DMS53 treated with DMSO at 0.1 percent for 48 hours (cell line): ENCODE results near the gene UACA.
"Not testable (repeated sequence)": the region's sequence is repeated elsewhere in the genome, so short reads cannot be mapped to it uniquely, and the experiment has no call there.

Experiments
- DNase-seq: peaks from one replicate; lab custom pipeline; 2025; ENCODE audit not compliant: unreplicated experiment; lab: John Stamatoyannopoulos, UW

UACA gene

DNA sequence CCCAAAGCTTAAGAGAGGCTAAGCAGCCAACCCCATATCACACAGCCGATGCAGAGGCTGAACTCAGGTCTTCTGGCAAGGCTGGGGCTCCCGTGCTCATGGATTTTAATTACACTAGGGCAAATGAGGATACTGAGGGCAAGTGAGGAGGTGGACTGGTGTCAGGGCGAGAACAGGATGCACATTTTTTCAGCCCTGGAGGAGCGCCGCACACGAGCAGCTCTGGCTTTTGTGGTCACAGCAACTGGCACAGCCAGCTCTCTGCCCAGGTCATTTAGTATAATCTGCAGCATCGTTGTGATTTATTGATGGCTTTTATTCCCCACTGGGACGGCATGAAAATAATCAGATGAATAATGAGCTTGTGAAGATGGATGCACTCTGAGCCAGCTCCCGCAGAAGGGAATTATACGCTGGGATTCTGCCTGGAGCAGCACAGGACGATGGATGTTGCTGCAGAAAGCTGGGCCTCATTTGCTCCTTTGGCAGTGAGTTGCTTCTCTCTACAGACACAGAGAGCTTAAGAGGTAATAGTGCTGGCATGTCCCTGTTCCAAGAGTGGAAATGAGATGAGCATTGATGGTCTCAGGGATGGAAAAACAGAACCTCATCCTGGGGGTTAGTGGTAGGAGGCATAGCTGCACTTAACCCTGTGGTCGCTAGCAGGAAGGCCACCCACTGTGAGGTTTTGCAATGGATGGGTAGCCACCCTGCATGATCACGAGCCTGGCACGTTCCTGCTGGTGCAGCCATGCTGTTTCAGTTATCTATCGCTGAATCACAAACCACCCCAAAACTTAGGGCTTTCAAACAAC is 135.4 kb downstream of the UACA start:
- no peak for DNase-seq

DNA sequence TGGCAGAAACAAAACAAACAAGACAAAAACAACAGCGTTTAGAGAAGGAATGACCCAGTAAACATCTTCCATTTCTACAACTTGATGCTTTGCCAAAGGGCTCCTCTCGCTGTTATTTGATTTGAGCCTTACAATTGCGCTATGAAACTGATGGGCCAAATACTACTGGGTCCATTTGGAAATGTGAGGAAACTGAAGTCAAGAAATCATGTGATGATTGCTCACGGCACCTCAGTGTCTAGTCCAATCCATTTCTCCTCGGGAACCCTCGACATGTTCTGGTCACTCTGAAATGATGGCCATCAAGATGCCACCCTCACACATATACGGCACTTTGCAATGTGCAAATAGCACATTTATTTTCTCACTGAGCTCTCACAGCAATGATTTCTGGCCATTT is 136.0 kb downstream of the UACA start:
- DNase-seq: no peak

DNA sequence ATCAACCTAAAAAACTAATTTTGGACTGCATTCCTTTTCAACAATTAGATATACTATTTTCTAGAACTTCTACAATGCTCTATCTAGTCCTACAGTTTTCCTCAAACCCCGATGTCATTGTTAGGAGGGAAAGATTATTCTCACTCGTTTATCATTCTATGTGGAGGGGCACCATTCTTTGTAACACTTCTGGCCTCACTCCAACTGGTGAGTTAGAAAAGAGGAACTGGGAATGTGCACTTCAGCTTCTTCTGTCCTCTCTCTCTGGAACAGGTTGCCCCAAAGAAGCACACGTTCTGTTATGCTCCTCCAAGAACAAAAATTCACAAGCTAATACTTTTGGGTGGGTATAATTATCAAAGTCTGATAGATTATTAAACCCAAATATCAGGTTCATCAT is 137.9 kb downstream of the UACA start:
- DNase-seq: no peak

DNA sequence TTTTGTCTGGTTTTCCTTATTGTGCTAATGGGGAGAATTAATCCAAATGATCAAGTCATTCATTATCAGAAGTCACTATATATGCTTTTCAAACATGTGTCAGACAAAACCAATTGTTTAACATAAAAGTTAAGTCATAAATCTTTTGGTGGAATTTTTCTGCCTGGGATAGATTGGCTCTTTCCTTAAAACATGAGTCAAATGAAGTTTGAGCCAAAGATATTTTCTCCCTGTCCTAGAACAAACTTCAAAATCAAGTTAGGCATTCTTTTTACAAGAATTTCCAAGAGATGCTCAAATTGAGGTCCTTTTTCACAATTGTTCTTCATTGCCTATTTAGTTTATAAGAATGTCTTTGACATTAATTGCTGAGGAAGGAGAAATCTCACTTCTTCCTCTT is 138.3 kb downstream of the UACA start:
- no peak for DNase-seq

DNA sequence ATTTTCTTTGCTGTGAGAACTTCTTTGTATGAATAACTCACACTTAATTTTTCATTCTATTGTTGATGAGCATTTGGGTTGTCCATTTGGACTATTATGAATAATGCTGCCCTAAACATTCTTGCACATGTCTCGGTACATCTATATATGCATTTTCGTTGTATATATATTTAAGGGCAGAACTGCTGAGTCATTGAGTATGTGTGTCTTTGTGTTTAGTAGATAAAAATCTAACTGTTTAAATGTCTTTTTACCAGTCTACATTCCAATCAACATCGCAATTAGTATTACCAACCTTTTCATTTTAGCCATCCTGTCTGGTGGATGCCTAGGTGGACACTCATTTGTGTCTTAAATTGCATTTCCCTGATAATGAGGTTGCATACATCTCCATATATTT is 144.4 kb downstream of the UACA start:
- DNase-seq: no peak

DNA sequence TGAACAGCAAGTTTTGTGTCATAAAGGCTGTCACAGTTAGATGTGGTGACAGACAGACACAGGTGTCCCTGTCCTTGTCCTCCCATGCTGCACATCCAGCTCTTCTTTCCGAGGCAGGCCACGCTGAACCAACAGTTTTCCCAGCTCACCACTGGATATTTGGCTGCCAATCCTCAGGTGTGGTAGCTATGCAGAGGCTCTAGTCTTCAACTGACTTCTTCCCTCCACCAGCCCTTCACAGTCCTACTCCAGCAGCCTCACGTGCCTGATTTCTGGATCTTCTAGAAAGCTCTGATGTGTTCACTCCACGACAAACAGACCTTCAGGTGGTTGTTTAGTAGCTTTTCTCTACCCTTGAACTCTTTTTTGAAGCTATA is 145.5 kb downstream of the UACA start:
- no peak for DNase-seq

DNA sequence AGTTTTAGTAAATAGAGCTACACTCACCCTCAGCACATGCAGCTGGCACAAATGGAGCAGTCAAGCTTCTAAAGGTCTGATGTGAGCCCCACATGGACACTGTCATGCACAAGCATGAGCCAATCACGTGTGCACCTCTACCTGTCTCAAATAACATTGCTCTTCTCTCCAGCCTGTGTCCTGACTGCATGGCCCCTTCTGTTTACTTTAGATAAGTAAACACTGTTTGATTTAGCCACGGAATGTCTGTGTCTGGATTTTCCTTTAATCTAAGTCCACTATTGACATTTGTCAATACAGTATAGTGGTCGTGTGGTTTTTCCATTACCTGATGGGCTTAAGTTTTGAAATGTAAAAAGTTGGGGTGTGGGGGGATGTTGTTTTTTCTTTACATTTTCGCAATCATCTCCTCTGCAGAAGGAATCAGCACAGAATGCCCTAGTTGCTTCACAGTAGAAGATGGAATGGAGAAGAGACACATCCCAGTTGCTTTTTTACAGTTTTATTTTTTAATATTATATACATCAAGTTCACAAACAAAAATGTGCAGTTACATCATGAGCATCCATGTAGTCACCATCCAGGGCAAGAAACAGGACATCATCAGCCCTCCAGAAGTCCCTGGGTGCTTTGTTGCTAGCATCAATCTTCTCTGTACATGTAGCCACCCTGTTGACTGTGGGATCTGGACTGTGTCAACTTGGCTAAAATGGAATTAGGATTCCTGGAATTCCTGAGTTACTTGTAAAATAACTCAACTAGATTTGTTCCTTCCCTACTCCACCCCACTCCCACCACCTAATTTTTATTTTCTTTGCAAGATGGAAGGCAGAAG is 146.1 kb downstream of the UACA start:
- DNase-seq: peak; percentile 75

DNA sequence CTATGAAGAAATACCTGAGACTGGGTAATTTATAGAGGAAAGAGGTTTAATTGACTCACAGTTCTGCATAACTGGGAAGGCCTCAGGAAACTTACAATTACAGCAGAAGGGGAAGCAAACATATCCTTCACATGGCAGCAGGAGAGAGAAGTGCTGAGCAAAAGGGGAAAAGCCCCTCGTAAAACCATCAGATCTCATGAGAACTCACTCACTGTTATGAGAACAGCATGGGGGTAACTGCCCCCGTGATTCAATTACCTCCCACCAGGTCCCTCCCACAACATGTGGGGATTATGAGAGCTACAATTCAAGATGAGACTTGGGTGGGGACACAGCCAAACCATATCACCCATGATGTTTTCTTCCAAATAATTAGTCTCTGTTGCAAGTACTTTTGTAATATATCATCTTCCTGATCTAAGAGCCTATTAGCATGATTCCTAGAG is 147.0 kb downstream of the UACA start:
- DNase-seq: not testable (repeated sequence)

DNA sequence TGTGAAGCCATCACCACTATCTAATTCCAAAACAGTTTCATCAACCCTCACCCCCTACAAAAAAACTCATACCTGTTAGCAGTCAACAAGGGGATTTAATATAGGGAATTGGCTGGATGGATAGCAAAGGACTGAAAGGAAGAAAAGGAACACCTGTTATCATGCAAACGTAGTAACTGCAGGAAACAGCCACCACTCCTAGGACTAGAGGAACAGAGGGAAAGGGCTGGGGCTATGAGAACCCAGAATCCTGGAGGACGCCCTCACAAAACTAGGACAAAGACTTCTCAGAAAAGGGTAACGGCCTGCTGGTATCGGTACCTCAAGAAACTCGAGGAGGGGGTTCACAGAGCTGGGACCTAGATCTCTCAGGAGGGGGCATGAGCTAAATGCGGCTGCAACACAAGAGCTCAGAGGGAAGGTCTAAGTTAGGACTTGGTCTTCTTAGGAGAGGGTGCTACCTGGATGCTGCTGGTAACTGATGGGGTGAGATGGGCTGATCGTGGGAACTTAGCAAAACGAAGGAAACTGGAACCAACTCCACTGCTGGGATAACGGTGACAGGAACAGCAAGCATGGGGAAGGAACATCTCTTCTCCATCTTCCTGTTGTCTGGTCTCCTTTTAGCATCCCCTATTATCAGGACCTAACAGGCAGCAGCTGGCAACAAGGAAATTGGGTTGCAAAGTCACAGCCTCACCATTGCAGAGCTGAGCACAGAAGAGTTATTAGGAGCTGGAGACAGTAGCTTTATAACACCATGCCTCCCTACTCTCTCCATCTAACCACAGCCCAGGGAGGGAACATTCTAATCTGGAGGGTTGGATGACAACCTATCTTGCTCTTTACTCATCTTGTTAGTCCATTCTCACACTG is 147.7 kb downstream of the UACA start:
- no peak for DNase-seq

DNA sequence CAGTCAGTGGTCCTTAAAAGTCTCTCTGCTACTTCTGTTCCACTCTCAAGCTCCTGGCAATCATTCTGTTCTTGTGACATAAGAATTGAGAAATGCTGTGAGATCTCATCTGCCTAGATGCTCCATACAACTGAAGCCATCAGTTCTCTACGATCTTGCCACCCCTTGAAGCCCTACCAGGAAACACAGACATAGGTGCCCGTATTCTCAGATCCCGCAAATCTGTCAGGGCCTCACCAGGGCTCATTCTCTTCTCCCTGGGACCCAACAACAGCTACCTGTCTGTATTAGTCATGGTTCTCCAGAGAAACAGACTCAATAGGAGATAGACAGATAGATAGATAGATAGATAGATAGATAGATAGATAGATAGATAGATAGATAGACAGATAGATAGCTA is 149.1 kb downstream of the UACA start:
- DNase-seq: no peak

DNA sequence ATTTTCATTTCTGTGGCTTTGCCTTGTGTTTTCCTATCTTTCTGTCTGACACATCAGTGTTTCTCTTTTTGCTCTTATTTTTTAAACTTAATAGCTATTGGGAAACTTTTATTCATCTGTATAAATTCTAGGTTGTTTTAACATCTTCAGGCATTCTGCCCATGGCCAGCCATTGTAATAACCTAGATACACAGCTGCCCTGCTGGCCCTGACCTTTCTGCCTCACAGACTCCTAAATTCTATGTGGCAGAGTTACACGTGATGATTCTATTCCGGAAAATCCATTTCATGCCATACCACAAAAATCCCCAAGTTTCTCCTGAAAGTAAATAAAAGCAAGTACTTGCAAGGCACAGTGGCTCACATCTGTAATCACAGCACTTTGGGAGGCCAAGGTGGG is 150.1 kb downstream of the UACA start:
- DNase-seq: no peak

DNA sequence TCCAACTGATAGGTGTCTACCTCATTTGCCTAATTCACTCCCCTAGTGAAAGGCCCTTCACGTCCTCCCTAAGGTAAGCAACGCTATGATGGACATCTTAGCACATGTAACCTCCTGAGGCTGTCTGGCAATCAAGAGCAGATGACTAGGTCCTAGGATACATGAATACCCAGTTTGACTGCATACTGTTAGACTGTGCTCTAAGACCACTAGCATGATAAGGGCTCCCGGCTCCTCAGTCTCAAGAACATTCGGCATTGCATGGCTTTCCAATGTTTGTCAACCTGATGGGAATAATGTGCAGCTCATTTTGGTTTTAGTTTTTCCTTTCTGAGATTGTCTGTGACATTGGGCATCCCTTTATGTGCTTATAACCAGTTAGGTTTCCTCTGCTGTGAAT is 152.1 kb downstream of the UACA start:
- DNase-seq: no peak

DNA sequence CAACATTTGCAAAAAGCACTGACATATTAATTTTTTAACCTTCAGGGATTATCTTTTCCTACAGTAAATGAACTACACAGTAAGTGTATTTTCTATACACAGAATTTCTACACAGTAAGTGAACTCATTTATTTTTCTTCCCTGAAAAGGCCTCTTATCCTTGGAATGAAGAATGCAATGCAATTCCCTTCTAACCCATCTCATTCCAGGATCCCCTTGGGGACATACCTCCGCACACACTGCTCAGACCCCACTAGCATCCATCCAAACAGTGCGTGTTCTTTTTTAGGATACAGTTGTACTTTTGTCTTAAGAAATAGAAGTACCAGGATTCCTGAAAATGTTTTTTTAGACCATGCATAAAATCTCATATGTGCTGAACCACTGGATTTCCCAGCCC is 152.8 kb downstream of the UACA start:
- DNase-seq: no peak

DNA sequence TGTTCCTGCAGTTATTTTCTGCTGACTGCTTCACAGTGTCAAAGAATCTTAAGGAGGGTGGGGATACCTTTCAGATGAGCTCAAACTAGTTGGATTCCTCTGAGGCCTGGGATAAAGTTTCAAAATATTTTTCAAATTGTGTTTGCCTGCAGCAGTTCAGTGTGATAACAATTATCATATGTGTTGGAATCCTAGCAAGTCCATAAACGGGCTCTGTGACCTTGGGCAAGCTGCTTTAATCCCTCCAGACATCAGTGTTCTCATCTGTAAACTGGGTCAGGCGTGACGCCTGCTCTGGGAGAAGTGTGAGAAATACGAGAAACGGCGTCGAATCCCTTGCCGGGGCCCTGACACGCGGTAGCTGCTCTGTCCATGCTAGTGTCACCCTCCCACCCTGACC is 153.5 kb downstream of the UACA start:
- DNase-seq: no peak

DNA sequence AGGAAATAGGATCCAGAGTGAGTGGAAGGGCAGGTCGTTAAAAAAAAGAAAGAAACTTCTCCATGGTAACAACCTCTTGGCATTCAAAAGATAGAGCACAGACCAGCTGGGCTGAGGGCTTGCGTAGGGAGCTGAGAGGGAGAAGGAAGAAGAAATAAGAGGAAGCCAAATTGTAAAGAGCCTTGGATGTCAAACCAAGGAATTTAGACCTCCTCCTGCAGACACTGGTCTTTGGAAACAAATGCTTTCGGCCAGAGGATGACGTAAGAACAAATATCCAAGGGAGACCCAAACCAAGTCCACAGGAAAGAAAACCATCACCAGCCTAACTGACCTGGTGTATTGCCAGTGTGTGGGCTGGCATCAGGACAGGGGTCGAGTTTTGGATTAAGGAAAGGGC is 155.2 kb downstream of the UACA start:
- DNase-seq: no peak

DNA sequence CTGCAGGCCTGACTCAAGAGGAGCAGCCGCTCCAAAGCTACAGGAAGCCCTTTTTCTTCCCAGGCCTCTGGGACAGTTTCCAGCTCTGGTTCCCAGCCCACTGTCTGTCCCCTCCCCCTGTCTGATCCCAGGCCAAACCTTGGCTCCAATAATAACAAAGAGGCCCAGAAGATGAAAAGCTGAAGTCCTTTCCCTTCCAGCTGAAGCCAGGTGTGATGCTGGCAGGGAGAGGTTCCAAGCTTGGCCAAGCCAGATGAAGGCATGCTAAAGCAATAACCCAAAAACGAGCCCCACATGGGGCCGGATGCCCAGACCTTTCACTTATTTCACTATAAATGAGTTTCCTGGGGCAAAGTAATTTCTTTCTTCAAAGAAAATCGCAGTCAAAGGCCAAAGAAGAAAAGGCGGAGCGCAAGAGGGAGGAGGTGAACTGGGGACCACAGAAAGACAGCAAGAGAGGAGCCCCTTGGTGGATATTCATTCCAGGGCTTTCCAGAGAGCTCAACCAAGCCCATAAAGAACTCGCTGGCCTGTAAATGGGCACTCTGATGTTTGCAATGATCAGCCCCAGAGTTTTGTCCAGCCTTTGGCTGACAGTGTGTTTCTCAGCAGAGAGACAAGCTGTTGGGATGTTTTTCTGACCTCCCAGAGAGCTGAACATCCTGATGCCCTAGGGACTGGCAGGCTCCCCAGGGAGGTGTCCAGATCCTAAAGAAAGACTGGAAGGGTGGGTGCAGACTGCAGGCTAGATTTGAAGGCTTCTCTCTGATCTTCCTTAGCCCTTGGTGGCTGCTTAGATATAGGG is 157.6 kb downstream of the UACA start:
- DNase-seq: no peak

DNA sequence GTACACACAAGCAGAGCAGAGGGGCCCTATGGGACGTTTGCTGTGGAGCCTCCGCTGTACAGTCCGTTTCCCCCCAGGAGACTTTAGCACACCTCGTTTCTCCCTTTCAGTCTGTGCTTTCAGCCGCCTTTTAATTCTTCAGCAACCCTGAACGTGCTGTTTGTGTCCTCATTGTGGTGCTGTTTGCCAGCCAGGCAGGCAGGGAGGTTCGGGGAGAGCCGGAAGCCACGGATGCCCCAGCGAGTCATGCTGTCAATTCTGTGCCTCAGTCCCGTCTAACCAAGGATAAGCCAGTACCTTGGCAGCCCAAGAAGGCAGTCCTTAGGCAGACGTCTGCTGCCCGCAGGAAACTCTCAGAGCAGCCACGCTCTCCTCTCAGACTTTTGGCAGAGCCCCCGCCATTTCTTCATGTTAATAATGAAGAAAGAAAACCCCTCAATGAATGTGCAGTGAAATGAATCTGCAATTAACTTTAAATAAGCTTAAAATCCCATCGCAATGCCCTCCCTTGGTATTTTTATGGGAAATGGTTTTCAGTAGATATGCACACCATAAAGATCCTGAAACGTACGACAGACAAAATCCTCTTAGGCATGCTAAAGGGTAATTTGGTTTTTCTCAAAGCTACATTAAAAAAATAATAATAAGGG is 158.6 kb downstream of the UACA start:
- no peak for DNase-seq
